Measurements from ENCODE around the gene OR2A2. TPM values are rescaled to one million over a fixed set of nuclear protein-coding genes. Genes with fewer than 3 reads are reported as not detected.
A peak's percentile ranks its signal among the peaks of the same experiment; 100 is the strongest.

Gene OR2A2
- total and polyA plus RNA-seq, 2 donors (not counting 1 experiment from before 2014, with no cell fraction given) = not detected

DNA sequence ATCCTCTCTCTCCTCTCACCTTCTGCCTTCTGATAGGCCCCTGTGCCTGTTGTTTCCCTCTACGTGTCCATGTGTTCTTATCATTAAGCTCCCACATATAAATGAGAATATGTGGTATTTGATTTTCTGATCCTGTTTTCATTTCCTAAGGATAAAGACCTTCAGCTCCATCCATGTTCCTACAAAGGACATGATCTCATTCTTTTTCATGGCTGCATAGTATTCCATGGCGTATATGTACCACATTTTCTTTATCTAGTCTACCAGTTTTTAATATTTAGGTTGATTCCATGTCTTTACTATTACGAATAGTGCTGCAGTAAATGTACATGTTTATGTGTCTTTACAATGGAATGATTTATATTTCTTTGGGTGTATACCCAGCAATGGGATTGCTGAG lies 18.7 kb upstream of the OR2A2 start:
- CTCF ChIA-PET = no interaction called here
- no peaks in the 10 kb centered on the region for H4K20me1 ChIP-seq (ENCODE audit: control insufficient read depth, insufficient read depth, low read length, poor library complexity, severe bottlenecking)
- no peak for DNase-seq
- WGBS (ENCODE audit: insufficient coverage) = no CpG with 5 or more reads among the region's 3 CpGs
- H2AFZ ChIP-seq (ENCODE audit: insufficient read depth, low read depth, low read length, poor library complexity, severe bottlenecking) = no peak overlapping the region
- Mint-ChIP-seq H3K4me3 (no peak overlapping the region), H3K27ac (no peak overlapping the region), H3K9me3 (ENCODE audit: insufficient read depth) (peaks cover 2% of the 10 kb centered on the region), H3K27me3 (peaks cover 4% of the 10 kb centered on the region), H3K4me1 (no peaks in the 10 kb centered on the region)
- no peaks in the 10 kb centered on the region for H3K79me2 ChIP-seq (ENCODE audit: control insufficient read depth, insufficient read depth, low read length)
- peaks cover 0 to 4% (median 0%) of the 10 kb centered on the region in 4 experiments for H3K27me3 ChIP-seq (replicated peaks in 1 of 4; ENCODE audit: control extremely low read depth in 1 of 4, control insufficient read depth in 3 of 4, insufficient read depth in 4 of 4, low read length in 3 of 4)
- H3K27ac ChIP-seq (ENCODE audit: low read length in 2 of 2) = no peak overlapping the region
- H3K4me2 ChIP-seq (replicated peaks; ENCODE audit: low read depth, low read length, poor library complexity, severe bottlenecking) = no peak overlapping the region
- TF ChIP-seq, protein P1, sequence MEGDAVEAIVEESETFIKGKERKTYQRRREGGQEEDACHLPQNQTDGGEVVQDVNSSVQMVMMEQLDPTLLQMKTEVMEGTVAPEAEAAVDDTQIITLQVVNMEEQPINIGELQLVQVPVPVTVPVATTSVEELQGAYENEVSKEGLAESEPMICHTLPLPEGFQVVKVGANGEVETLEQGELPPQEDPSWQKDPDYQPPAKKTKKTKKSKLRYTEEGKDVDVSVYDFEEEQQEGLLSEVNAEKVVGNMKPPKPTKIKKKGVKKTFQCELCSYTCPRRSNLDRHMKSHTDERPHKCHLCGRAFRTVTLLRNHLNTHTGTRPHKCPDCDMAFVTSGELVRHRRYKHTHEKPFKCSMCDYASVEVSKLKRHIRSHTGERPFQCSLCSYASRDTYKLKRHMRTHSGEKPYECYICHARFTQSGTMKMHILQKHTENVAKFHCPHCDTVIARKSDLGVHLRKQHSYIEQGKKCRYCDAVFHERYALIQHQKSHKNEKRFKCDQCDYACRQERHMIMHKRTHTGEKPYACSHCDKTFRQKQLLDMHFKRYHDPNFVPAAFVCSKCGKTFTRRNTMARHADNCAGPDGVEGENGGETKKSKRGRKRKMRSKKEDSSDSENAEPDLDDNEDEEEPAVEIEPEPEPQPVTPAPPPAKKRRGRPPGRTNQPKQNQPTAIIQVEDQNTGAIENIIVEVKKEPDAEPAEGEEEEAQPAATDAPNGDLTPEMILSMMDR (IDR thresholded peaks at IDR 0.05) = no peak
- peaks cover 0 to 7% (median 3%) of the 10 kb centered on the region in 3 donors for H3K9me3 ChIP-seq (ENCODE audit: control extremely low read depth in 1 of 3, control insufficient read depth in 2 of 3, insufficient read depth in 1 of 3, low read length in 2 of 3)
- POLR2A ChIA-PET = no interaction called here
- intact Hi-C loops (cut with micrococcal nuclease) = no loop called here
- no peak overlapping the region for H3K4me3 ChIP-seq (ENCODE audit: control extremely low read depth in 1 of 5, extremely low read depth in 1 of 5, insufficient read depth in 1 of 5, low read depth in 2 of 5, low read length in 4 of 5)
- H3K9ac ChIP-seq (ENCODE audit: low read length) = no peak overlapping the region
- no peak for ATAC-seq (ENCODE audit: low read depth)
- no peaks in the 10 kb centered on the region for H3K36me3 ChIP-seq (replicated peaks in 1 of 2; ENCODE audit: control extremely low read depth in 1 of 2, control insufficient read depth in 1 of 2, extremely low read depth in 1 of 2, insufficient read depth in 2 of 2, low read length in 1 of 2)
- H3K4me1 ChIP-seq (ENCODE audit: control insufficient read depth in 2 of 2, insufficient read depth in 2 of 2, low read length in 2 of 2) = no peaks in the 10 kb centered on the region

DNA sequence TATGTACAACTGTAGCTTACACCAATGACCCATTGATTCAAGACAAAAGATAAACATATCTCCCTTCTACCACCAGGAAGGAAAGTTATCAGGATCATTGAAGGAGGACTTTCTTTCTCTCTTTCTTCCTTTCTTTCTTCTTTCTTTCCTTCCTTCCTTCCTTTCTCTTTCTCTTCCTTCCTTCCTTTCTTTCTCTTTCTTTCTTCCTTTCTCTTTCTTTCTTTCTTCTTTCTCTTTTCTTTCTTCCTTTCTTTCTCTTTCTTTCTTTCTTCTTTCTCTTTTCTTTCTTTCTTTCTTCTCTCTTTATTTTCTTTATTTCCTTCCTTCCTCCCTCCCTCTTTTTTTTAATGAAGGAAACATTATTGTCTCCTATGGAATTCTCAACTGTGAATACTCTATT lies 10.6 kb upstream of the OR2A2 start:
- no peak overlapping the region for H3K4me3 Mint-ChIP-seq
- H3K27ac ChIP-seq (ENCODE audit: low read length in 2 of 2) = no peak overlapping the region
- H3K4me2 ChIP-seq (replicated peaks; ENCODE audit: low read depth, low read length, poor library complexity, severe bottlenecking) = no peak overlapping the region
- DNase-seq = no peak
- no peaks in the 10 kb centered on the region for H3K79me2 ChIP-seq (ENCODE audit: control insufficient read depth, insufficient read depth, low read length)
- H3K4me3 ChIP-seq (ENCODE audit: control extremely low read depth in 1 of 5, extremely low read depth in 1 of 5, insufficient read depth in 1 of 5, low read depth in 2 of 5, low read length in 4 of 5) = no peak overlapping the region
- H3K27me3 Mint-ChIP-seq = peaks cover 14% of the 10 kb centered on the region
- no peaks in the 10 kb centered on the region for H3K4me1 ChIP-seq (ENCODE audit: control insufficient read depth in 2 of 2, insufficient read depth in 2 of 2, low read length in 2 of 2)
- H3K36me3 ChIP-seq (replicated peaks in 1 of 2; ENCODE audit: control extremely low read depth in 1 of 2, control insufficient read depth in 1 of 2, extremely low read depth in 1 of 2, insufficient read depth in 2 of 2, low read length in 1 of 2) = no peaks in the 10 kb centered on the region
- H2AFZ ChIP-seq (ENCODE audit: insufficient read depth, low read depth, low read length, poor library complexity, severe bottlenecking) = no peak overlapping the region
- H3K9me3 Mint-ChIP-seq (ENCODE audit: insufficient read depth) = no peaks in the 10 kb centered on the region
- ChIA-PET CTCF (no interaction called here), POLR2A (no interaction called here)
- no peak overlapping the region for H3K27ac Mint-ChIP-seq
- peaks cover 0 to 3% (median 0%) of the 10 kb centered on the region in 3 donors for H3K9me3 ChIP-seq (ENCODE audit: control extremely low read depth in 1 of 3, control insufficient read depth in 2 of 3, insufficient read depth in 1 of 3, low read length in 2 of 3)
- no peak for ATAC-seq (ENCODE audit: low read depth)
- TF ChIP-seq, protein P1 (IDR thresholded peaks at IDR 0.05) = peak; percentile 30
- no peak for TF ChIP-seq EZH2 (IDR thresholded peaks at IDR 0.05; ENCODE audit: borderline replicate concordance, insufficient read depth, low read depth, low read length, poor library complexity, severe bottlenecking)
- intact Hi-C loops (cut with micrococcal nuclease) = no loop called here
- H3K27me3 ChIP-seq (replicated peaks in 1 of 4; ENCODE audit: control extremely low read depth in 1 of 4, control insufficient read depth in 3 of 4, insufficient read depth in 4 of 4, low read length in 3 of 4) = peaks cover 0 to 8% (median 2%) of the 10 kb centered on the region in 4 experiments
- H3K4me1 Mint-ChIP-seq = no peaks in the 10 kb centered on the region
- H4K20me1 ChIP-seq (ENCODE audit: control insufficient read depth, insufficient read depth, low read length, poor library complexity, severe bottlenecking) = no peaks in the 10 kb centered on the region
- H3K9ac ChIP-seq (ENCODE audit: low read length) = no peak overlapping the region
